ENCODE results near the gene FAM131C.
"Not testable (repeated sequence)": the region's sequence is repeated elsewhere in the genome, so short reads cannot be mapped to it uniquely, and the experiment has no call there.

The FAM131C gene

DNA sequence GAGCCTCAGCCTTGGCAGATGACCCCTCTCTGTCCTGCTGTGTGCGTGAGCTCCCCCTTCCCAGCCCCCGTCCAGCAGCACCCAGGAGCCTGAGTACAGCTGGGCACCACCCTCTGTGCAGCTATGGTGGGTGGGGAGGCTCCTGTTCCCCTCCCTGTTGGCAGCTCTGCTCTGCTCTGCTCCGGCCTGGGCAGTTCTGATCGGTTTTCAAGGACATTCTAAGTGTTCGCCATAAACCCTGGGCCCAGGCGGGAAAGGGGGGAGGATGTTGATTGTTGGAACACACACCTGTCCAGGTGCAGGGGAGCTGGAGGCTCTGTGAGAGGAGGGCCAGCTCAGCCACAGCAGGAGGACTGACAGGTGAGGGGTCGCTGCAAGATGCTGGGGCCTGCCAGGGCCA lies 29.9 kb downstream of the FAM131C start, which contains the start of gene CLCNKB:
Gene CLCNKB, plus strand, starts transcription at position 262 of the 400 bp plus-strand sequence. CDS start 711 bp downstream, outside the sequence.
- TF ChIP-seq, protein P1, sequence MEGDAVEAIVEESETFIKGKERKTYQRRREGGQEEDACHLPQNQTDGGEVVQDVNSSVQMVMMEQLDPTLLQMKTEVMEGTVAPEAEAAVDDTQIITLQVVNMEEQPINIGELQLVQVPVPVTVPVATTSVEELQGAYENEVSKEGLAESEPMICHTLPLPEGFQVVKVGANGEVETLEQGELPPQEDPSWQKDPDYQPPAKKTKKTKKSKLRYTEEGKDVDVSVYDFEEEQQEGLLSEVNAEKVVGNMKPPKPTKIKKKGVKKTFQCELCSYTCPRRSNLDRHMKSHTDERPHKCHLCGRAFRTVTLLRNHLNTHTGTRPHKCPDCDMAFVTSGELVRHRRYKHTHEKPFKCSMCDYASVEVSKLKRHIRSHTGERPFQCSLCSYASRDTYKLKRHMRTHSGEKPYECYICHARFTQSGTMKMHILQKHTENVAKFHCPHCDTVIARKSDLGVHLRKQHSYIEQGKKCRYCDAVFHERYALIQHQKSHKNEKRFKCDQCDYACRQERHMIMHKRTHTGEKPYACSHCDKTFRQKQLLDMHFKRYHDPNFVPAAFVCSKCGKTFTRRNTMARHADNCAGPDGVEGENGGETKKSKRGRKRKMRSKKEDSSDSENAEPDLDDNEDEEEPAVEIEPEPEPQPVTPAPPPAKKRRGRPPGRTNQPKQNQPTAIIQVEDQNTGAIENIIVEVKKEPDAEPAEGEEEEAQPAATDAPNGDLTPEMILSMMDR (IDR thresholded peaks at IDR 0.05), result no peak
- H3K27ac ChIP-seq, result no peak within 1 kb of the TSS
- peaks cover 17% of the 10 kb centered on the region for H3K27me3 ChIP-seq
- H3K36me3 ChIP-seq, result no peaks in the 10 kb centered on the region
- peaks cover under 1% of the 10 kb centered on the region in 2 experiments for H3K4me1 ChIP-seq (ENCODE audit: control insufficient read depth in 1 of 2, insufficient read depth in 1 of 2, low read depth in 1 of 2, low read length in 1 of 2)
- H3K4me3 ChIP-seq (ENCODE audit: low read depth in 1 of 2, low read length in 1 of 2), result no peak within 1 kb of the TSS
- H3K9me3 ChIP-seq, result no peaks in the 10 kb centered on the region

GRCh38 chr1:16042654-16043053 lies 30.8 kb downstream of the FAM131C start:
- H3K9me3 ChIP-seq; H3K27me3 ChIP-seq; H3K4me3 ChIP-seq (ENCODE audit: low read depth in 1 of 2, low read length in 1 of 2); H3K4me1 ChIP-seq (ENCODE audit: control insufficient read depth in 1 of 2, insufficient read depth in 1 of 2, low read depth in 1 of 2, low read length in 1 of 2); H3K27ac ChIP-seq; H3K36me3 ChIP-seq: not testable (repeated sequence)

DNA sequence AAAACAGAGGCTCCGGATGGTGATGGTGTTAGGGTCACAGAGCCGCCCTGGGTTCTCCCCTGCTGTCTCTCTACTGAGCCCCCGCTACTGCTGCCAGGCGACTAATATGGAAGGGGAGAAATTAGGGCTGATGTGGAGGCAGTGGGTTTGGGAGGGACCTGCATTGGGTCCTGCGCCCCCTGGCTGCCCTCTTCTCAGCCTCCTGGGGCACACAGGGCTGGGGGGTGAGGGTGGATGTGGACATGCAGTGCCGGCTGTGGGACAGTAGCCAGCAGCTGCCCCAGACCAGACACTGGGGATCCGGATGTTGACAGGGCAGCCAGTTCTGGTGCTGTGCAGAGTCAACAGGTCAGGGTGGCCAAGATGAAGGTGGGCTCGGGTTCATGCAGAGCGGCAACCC lies 31.4 kb downstream of the FAM131C start:
- Histone ChIP-seq H3K27ac (no peak overlapping the region), H3K27me3 (peaks cover 4% of the 10 kb centered on the region), H3K4me3 (ENCODE audit: low read depth in 1 of 2, low read length in 1 of 2) (no peak overlapping the region), H3K36me3 (no peaks in the 10 kb centered on the region), H3K4me1 (ENCODE audit: control insufficient read depth in 1 of 2, insufficient read depth in 1 of 2, low read depth in 1 of 2, low read length in 1 of 2) (no peaks in the 10 kb centered on the region), H3K9me3 (no peaks in the 10 kb centered on the region)
- TF ChIP-seq, protein P1 (IDR thresholded peaks at IDR 0.05), result no peak

GRCh38 chr1:16041200-16041599 lies 32.3 kb downstream of the FAM131C start:
- Histone ChIP-seq H3K27me3 (no peaks in the 10 kb centered on the region), H3K27ac (no peak overlapping the region)

GRCh38 chr1:16039871-16040270 lies 33.6 kb downstream of the FAM131C start:
- not testable (repeated sequence) for H3K4me3 ChIP-seq (ENCODE audit: low read depth in 1 of 2, low read length in 1 of 2); H3K27me3 ChIP-seq; H3K4me1 ChIP-seq (ENCODE audit: control insufficient read depth in 1 of 2, insufficient read depth in 1 of 2, low read depth in 1 of 2, low read length in 1 of 2); H3K27ac ChIP-seq; H3K9me3 ChIP-seq; H3K36me3 ChIP-seq

More at GRCh38 chr1:16041200-16041599, 32.3 kb downstream of the FAM131C start:
- Histone ChIP-seq H3K36me3 (no peaks in the 10 kb centered on the region), H3K4me3 (ENCODE audit: low read depth in 1 of 2, low read length in 1 of 2) (no peak overlapping the region), H3K4me1 (ENCODE audit: control insufficient read depth in 1 of 2, insufficient read depth in 1 of 2, low read depth in 1 of 2, low read length in 1 of 2) (no peaks in the 10 kb centered on the region), H3K9me3 (no peaks in the 10 kb centered on the region)
- TF ChIP-seq, protein P1 (IDR thresholded peaks at IDR 0.05), result no peak

GRCh38 chr1:16038620-16038912 lies 34.9 kb downstream of the FAM131C start:
- Histone ChIP-seq H3K4me1 (ENCODE audit: control insufficient read depth in 1 of 2, insufficient read depth in 1 of 2, low read depth in 1 of 2, low read length in 1 of 2) (no peaks in the 10 kb centered on the region), H3K9me3 (no peaks in the 10 kb centered on the region), H3K36me3 (no peaks in the 10 kb centered on the region), H3K27me3 (no peaks in the 10 kb centered on the region), H3K4me3 (ENCODE audit: low read depth in 1 of 2, low read length in 1 of 2) (no peak overlapping the region), H3K27ac (no peak overlapping the region)
- TF ChIP-seq, protein P1 (IDR thresholded peaks at IDR 0.05), result no peak

GRCh38 chr1:16036461-16036860 lies 37.0 kb downstream of the FAM131C start:
- H3K4me1 ChIP-seq (ENCODE audit: control insufficient read depth in 1 of 2, insufficient read depth in 1 of 2, low read depth in 1 of 2, low read length in 1 of 2); H3K36me3 ChIP-seq; H3K9me3 ChIP-seq; H3K27me3 ChIP-seq; H3K4me3 ChIP-seq (ENCODE audit: low read depth in 1 of 2, low read length in 1 of 2); H3K27ac ChIP-seq: not testable (repeated sequence)

GRCh38 chr1:16033103-16033632 lies 40.3 kb downstream of the FAM131C start:
- H3K4me3 ChIP-seq (ENCODE audit: low read depth in 1 of 2, low read length in 1 of 2); H3K27ac ChIP-seq; H3K27me3 ChIP-seq; H3K9me3 ChIP-seq; H3K4me1 ChIP-seq (ENCODE audit: control insufficient read depth in 1 of 2, insufficient read depth in 1 of 2, low read depth in 1 of 2, low read length in 1 of 2); H3K36me3 ChIP-seq: not testable (repeated sequence)

All from neutrophil (primary cell).